ENCODE data around the gene SHROOM2. TPM values are rescaled to one million over a fixed set of nuclear protein-coding genes. Genes with fewer than 3 reads are reported as not detected.
"Not testable (repeated sequence)": the region's sequence is repeated elsewhere in the genome, so short reads cannot be mapped to it uniquely, and the experiment has no call there.

Gene SHROOM2
- total RNA-seq, 1 donor from 2014 or later: 6.2 TPM

DNA sequence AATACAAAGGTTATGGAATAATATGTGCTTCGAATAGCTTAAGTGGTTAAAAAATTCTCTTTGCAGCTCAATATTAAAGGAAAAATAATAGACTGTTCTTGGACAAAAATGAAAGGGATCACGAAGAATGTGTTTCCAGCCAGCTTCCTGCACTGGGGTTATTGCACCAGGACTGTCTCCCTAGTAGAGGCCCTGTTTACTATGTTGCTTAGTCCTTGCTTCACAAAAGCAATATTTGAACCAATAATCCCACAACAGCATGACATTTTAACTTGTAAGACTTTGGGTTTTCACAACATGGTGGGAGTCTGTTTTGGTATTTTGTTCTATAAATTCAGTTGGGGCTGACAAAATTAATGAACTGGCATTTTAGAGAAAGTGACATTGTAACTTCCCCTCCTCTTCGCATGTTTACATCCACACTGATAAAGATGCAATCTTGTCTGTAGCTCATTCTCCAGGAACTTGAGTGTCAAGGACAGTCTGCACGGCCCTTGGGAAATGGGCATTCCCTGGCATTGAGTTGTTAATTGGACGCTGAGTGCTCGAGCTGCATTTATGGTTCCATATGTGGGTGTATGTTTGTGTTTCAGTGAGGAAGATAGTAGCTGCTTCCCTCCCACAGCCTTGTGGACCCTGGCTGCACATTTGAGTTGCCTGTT, 39.0 kb downstream of the SHROOM2 start:
- intact Hi-C loops (cut with DNase I): no loop called here
- no peak for ATAC-seq

DNA sequence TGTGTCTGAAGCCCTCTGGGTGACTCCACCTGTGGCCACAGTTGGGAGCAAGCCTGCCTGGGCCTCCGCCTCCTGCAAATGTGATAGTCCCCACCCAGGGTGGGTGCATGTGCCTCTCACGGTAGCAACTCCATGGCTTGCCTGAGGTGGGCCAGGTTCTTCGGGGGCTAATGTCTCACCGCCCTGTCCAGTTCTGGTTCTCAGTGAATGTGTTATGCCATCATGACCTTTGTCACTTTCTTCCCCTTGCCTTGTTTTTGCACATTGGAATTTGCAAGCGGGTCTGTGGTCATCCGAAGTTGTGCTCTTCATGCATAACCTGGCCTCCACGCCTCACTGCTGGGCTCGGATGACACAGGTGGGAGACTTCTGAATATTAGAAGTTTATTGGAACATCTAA, 39.7 kb downstream of the SHROOM2 start:
- no peak for ATAC-seq
- intact Hi-C loops (cut with DNase I): no loop called here
- DNase-seq (ENCODE audit: low spot score): no peak

More for the DNA sequence above, 39.0 kb downstream of the SHROOM2 start:
- DNase-seq (ENCODE audit: low spot score): no peak

DNA sequence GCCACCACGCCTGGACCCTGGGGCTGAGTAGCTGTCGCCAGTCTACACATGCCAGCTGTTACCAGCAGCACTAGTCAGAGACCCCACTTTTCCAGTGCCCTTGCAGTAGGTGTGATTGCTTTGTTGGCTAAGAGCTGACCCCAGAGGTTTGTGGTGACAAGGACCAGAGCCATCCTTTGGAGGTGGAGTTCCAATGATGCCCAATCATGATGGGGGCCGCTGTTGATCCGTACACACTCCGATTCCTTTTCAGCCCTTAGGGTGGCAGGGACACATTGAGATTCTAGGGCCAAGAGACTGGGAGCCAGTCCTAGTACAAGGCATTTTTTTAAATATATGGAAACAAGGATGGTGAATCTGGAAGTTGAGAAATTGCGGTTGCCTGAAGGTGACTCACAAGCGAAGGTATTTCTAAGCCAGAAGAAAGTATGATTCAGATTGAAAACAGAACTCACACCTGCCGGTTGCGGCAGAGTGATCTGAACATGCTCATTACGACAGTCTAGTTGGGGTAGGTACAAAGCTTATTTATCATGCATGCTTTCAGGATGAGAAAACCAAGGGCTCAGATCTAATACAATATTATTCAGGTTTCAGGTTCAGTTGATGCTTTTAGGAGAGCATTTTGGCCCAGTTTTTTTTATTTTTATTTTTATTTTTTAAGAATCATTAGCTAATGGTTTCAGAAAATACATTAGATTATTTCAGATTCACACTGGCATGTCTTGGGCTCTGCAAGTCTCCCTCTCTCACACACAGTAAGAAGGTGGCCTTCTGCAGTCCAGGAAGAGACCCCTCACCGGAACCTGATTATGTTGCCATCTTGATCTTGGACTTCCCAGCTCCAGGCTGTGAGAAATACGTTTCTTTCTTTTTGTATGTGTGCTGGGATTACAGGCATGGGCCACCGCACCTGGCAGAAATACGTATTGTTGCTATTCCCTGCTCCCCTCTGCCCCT, 43.4 kb downstream of the SHROOM2 start:
- intact Hi-C loops (cut with DNase I): no loop called here
- DNase-seq (ENCODE audit: low spot score) (no peak), ATAC-seq (no peak)

DNA sequence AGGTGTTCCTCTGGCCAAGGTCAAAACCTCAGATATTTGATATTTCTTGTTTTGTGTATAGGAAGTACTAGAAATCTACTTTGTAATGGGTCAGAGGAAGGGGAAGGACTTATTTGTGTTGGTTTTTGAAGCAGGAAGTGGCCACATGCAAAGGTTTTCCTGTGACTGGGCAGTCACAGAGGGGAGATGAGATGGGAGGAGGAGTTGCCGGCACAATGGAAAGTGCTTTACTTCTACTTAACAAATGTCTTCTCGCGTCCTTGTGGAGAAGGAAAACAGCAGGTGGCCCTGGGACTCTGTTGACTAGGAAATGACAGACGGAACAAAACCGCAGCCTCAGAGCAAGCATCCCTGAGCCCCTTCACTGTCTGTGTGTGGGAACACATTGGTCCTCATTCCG, 46.6 kb downstream of the SHROOM2 start:
- ATAC-seq: no peak
- DNase-seq (ENCODE audit: low spot score): no peak
- intact Hi-C loops (cut with DNase I): no loop called here

DNA sequence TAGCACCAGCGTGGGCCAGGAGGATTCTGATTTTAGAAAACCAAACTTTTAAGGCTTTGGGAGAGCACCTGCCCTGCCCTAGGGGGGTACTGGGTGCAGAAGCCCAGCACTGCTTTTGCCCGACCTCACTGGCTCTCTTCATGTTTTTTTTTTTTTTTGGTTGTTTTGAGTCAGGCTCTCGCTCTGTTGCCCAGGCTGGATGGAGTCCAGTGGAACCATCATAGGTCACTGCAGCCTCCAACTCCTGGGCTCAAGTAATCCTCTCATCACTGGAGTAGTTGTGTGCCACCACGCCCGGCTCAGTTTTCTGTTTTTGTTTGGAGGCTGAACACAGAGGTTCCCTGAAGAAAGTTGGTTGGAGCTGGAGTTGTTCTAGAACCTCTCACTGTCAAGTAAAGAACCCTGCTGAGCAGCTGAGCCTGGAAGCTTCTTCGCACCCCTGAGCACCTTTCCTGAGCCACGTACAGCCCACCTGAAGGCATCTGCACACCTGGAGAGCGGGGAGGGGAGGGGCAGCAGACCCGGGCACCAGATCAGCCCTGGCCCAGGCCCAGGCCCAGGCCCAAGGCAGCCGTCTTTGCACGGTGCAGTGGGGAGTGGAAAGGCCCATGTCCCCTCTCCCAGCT, 49.5 kb downstream of the SHROOM2 start:
- DNase-seq (ENCODE audit: low spot score) (no peak), ATAC-seq (no peak)
- intact Hi-C loops (cut with DNase I): no loop called here

DNA sequence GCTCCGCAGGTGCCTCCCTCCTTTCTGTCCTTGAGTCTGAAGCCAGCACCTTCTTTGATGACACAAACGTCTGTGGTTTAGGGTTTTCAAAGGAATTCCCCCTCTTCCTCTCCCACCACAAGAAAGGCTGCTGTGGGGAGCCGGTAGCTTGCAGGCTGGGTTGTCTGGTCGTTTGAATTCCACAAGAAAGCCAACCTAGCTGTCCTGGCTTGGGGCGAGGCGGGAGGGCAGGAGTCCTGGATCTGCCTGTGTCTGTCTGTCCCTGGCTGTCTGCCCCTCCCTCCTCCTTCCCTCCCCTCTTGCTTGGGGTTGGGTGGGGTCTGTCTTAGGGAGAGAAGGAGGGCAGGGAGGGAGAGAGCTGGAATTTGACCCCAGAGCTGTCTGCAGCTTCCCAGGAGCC, 56.3 kb downstream of the SHROOM2 start:
- ATAC-seq: no peak
- intact Hi-C loops (cut with DNase I): no loop called here
- no peak for DNase-seq (ENCODE audit: low spot score)

DNA sequence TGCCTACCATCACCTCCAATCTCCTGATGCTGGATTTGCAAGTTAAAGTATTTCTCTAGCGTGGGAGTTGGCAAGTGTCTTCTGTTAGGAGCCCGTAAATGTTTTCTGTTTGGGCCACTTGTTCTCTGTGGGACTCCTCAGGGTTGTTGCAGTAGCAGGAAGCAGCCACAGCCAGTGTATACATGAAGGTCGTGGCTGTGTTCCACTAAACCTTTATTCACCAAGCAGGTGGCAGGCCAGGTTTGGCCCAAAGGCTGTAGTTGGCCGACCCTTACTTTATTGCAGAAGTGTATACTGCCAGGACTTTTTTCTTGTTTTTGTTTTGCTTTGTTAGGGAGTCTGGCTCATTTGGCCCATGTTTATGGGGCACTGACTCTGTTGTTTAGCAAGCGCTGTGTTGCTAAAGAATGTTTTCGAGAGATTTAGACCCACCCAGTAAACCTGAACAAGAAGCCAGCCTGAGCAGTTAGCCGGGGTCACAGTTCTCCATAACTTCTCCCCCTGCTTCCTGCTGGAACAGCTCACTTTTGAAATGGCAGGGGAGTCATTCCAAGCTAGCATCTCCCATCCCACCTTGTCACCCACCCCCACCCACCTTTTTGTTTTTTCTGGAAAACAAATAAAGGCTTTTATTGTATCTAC, 58.8 kb downstream of the SHROOM2 start:
- intact Hi-C loops (cut with DNase I): no loop called here
- no peak for ATAC-seq
- DNase-seq (ENCODE audit: low spot score): no peak

DNA sequence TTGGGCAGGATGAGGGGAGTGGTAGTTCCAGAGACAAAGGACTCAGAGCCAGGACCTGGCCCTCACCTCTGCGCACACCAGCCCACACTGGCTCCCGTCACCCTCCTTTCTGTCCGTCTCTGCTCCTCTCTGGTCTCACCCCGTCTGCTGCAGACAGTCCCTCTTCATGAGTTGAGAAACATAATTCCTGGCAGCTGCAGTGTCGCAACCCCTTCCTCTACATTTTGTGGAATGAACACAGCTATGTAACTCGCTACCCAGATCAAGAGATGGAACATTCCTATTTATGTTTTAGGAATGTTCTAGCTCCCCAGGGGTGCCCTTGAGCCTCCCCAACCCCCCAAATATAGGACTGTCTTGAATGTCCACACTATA, 59.3 kb downstream of the SHROOM2 start:
- intact Hi-C loops (cut with DNase I): no loop called here
- DNase-seq (ENCODE audit: low spot score) (no peak), ATAC-seq (no peak)

DNA sequence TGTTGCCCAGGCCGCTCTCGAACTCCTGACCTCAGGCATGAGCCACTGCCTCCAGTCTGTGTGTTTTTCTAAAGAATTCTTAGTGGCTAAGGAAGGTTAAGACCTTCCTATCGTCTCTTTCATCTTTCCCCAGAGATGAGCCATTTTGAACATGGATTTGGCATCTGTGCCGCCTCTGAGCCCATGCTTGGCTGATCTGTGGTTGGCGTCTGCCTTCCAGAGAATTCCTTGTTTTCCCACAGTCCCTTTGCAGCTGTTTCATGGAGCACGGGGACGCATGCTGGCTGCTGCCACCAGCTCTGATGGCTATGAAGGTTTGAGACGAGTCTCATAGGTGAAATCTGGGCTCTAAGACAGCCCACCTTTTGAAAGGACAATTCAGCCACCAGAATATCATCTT, 60.4 kb downstream of the SHROOM2 start:
- intact Hi-C loops (cut with DNase I): no loop called here
- no peak for ATAC-seq
- DNase-seq (ENCODE audit: low spot score): no peak

DNA sequence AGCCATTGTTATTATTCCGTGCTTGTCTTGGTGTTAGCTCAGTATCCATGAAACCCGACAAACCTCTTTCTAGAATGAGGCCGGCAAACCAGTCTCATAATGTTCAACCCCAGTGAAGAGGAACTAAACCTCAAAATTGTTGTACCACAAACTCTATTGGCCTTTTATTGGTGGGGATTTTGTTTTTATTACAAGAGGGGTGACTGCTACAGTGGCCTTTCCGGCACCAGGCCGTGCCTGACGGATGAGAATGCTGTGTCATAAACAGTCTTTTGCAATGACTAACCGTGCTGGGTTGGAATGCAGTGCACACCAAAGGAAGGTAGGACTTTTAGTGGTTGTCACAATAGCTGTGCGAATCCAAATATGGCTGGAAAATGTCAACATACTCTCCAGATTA, 60.8 kb downstream of the SHROOM2 start:
- no peak for ATAC-seq
- DNase-seq (ENCODE audit: low spot score): no peak
- intact Hi-C loops (cut with DNase I): no loop called here

DNA sequence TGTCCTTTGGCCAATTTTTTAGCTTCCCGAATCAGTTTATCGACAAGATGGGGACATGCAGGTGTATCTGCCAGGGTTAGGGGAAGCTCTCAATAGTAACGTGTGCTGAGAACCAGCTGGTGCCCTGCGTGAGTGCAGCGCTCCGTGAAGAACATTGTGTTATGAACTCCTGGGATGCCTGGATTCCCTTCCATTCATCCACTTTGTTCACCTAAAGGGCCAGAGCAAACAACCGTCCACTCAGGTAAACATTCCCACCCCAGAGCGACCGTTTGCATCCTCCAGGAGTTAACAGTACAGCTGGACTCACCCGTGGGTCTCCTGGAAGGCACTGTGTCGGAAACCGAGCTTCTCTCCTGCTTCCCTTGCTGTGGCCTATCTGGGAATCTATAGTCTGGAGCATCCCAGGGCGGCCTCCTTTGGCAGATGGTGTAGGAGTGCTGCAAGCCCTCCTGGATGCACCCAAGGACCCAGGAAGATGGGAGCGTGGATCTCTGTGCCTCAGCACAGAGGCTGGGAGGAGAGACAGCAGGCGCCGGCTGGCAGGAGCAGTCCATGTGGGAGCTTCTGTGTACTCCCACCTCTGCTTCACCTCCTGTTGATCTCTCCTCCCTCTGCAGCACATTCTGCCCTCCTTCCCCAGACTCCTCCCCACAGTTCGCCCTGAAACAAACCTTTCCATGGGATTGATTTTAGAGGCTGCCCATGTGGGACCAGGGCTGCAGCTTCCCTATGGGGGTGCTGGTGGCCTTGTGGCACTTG, 62.7 kb downstream of the SHROOM2 start:
- intact Hi-C loops (cut with DNase I): no loop called here
- ATAC-seq (no peak), DNase-seq (ENCODE audit: low spot score) (no peak)

DNA sequence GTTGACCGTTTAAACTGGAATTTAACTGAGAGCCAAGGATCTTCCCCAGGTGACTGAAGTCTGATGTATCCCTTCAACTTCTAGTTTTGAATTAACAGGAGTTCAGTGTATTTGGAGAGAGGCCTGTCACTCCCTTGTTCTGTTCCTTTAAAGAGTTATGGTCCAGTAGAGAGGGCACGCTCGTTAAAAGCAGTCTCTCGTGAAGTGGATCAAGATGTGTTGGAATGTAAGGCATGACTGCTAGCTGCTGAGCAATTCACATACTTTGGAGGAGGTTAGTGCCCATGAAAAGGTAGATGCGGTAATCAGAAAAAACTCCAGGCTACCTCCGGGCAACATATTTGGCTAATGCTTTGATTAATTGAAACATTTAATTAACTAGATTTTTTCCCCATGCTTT, 65.7 kb downstream of the SHROOM2 start:
- DNase-seq (ENCODE audit: low spot score): no peak
- intact Hi-C loops (cut with DNase I): no loop called here
- no peak for ATAC-seq

DNA sequence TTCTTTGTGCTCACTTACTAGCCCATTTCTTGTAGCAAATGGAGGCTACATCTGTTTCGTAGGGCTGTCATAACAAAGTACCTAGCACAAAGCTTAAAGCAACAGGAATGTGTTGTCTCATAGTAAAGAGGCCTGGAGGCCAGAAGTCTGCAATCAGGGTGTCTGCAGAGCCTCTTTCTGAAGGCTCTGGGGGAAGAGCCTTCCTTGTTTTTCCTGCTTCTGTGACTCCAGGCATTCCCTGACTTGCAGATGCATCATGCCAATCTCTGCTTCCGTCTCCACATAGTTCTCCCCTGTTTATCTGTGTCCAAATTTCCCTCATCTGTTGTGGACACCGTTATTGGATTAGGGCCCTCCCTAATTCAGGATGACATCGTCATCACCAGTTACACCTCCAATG, 67.1 kb downstream of the SHROOM2 start:
- intact Hi-C loops (cut with DNase I): no loop called here
- DNase-seq (ENCODE audit: low spot score): no peak
- no peak for ATAC-seq

DNA sequence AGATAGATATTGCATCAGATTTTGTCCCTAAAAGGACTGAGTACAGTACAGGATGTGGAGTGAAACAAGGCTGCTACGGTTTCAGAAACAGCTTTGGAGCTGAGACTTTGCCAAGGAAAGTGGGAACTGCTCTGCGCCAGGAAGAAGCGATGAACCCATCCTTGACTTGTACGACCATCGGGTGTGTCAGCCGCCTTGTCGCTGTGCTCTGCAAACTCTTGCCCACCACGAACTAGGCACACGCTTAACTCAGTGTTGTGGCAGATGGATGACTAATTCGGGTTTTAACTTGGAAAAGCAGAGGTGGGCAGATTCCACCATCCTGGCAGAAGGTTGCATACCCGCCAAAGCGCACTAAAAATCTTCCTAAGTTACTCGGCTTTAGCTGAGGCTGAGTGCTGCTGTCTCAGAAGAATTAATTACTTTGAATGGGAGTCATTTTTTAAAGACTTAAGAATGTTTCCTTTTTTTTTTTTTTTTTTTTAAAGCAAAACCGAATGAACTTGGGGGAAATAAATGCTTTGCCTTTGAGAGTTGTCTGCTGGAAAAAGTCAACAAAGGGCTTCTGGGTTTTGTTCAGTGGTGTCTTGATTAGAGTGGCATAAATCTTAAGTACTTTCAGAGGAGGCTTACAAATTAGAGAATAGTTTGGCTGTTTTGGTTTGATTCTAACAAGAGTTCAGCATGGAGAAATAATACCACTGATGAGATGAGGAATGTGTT, 69.5 kb downstream of the SHROOM2 start:
- intact Hi-C loops (cut with DNase I): no loop called here
- no peak for ATAC-seq
- no peak for DNase-seq (ENCODE audit: low spot score)

DNA sequence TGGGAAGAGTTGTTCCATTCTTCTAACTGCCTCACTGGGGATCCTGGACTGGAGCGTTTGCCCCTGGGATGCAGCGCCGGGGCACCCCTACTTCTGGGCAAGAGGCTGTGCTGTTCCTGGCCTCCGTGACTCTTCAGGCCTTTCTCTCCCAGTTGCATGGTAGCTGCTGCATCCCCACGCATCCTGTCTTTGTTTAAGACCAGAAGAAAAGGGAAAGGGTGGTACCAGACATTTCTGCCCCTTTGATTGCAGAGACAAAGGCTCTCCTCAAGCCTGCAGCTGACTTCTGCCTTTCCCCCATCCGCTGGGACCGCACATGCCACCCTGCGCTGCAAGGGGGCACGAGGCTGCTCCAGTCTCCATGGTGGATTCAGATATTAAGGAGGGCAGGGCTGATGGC, 70.4 kb downstream of the SHROOM2 start:
- DNase-seq (ENCODE audit: low spot score): no peak
- no peak for ATAC-seq
- intact Hi-C loops (cut with DNase I): no loop called here

DNA sequence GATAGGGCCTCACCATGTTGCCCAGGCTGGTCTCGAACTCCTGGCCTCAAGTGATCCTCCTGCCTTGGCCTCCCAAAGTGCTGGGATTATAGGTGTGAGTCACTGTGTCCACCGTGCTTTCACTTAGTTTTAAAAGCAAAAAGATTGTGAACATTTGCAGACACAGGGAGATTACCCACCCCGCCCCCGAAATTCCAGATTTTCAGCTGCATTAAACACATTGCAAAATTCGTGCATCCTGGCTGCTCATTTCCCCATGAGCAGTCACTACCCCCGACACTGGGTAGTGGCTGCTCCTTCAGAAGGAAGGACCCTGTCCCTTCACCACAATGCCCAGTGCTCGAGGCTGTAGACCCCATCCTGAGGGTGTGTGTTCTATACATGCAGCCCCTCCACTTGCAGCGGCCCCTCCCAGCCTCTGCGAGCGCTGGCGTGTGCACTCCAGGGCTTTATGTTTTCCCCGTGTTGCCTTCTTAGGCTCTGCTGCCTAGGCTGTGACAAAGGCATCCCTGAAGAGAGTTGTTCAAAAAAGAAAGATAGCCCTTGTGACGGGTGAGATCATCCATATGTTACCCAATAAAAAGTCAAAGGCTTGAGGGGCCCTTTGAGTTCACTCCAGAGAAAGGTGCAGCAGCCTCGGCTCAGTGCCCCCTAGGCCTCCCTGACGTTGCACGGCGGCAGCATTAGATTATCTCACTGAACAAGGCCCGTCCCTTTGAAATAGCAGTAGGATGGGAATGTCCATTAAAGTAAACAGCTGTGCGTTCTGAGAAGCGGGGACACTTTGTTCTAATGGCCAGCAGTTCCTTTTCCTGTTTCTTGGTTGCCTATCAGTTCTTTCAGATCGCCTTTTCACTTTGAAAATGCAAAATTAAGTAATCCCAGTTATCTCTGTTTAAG, 71.6 kb downstream of the SHROOM2 start:
- DNase-seq (ENCODE audit: low spot score) (no peak), ATAC-seq (no peak)
- intact Hi-C loops (cut with DNase I): no loop called here

DNA sequence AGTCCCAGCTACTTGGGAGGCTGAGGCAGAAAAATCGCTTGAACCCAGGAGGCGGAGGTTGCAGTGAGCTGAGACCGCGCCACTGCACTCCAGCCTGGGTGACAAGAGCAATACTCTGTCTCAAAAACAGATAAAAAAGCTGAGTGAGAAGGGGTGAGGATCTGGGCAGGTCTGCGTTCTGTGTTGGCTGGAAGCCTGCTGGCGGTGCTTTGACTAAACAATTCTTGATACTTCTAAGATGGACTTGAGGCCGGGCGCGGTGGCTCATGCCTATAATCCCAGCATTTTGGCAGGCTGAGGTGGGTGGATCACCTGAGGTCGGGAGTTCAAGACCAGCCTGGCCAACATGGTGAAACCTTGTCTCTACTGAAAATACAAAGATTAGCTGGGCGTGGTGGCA, 72.5 kb downstream of the SHROOM2 start:
- intact Hi-C loops (cut with DNase I); ATAC-seq; DNase-seq (ENCODE audit: low spot score): not testable (repeated sequence)
